Colonic mucosa (tissue), 4 donors: Measurements from ENCODE around the gene CFAP141. TPM values are rescaled to one million over a fixed set of nuclear protein-coding genes. Genes with fewer than 3 reads are reported as not detected.

Experiments used
- DNase-seq: peaks from one replicate; pipeline ENCODE4 v3.0.0-alpha.2; 2020
- H3K27ac ChIP-seq: fragments of 200-600 bp; one replicate; pipeline ENCODE4 v1.8.0; 2021
- H3K27me3 ChIP-seq: fragments of 200-600 bp; one replicate; pipeline ENCODE4 v1.8.0; 2021
- H3K36me3 ChIP-seq: fragments of 200-600 bp; one replicate; pipeline ENCODE4 v1.8.0; 2021
- H3K4me1 ChIP-seq: fragments of 200-600 bp; one replicate; pipeline ENCODE4 v1.8.0; 2021; ENCODE audit warnings: mild to moderate bottlenecking
- H3K4me3 ChIP-seq: fragments of 200-600 bp; one replicate; pipeline ENCODE4 v1.8.0; 2021
- H3K9ac ChIP-seq, 2 donors: one replicate each; pipeline ENCODE4 v1.7.0; 2013; ENCODE audit warnings: control low read depth in 2 of 2, low read depth in 2 of 2, low read length in 2 of 2
- H3K9me3 ChIP-seq: fragments of 200-600 bp; one replicate; pipeline ENCODE4 v1.8.0; 2021
- CTCF ChIP-seq: fragments of 200-600 bp; IDR thresholded peaks from one replicate; pipeline ENCODE4 v1.8.0; 2022; ENCODE audit warnings: antibody characterized with exemption, mild to moderate bottlenecking
- intact Hi-C: fragments of 100-400 bp; cut with DNase I; formaldehyde crosslinking; loops from one replicate; pipeline ENCODE4 v1.14.1; 2022
- microRNA-seq: library from miRNA; unstranded; fragments of <30 nt; microRNA quantifications from one replicate; pipeline ENCODE4, GENCODE V29; 2019
- total RNA-seq, 2 donors: library from RNA; stranded (reverse); fragmentation: NEBNext Ultra II Directional in 1 of 2; extraction: Animal tissue kit (Norgen Biotek cat#: 25700) in 1 of 2; gene quantifications; one replicate each; pipeline ENCODE4 v1.2.1, GENCODE V29; 2021
- donor health status: healthy.
- donor health status: DM: no; HTN: no; CAD: no.
- donor health status: DM: no; HTN: no; CAD: no.

The CFAP141 gene
- total RNA-seq, 2 donors from 2014 or later: not detected

GRCh38 chr1:154151311-154151710 is 54.8 kb downstream of the CFAP141 start:
- H3K4me1 ChIP-seq: no peaks in the 10 kb centered on the region
- TF ChIP-seq CTCF: no peak
- no peak for DNase-seq
- no peak overlapping the region for H3K27ac ChIP-seq
- intact Hi-C loops: no loop called here
- H3K36me3 ChIP-seq: no peaks in the 10 kb centered on the region
- H3K4me3 ChIP-seq: no peak overlapping the region
- no peaks in the 10 kb centered on the region for H3K27me3 ChIP-seq
- no peaks in the 10 kb centered on the region for H3K9me3 ChIP-seq
- H3K9ac ChIP-seq: no peak overlapping the region

Small RNA genes lying within 50 kb of the gene (microRNA-seq; reads per million reads assigned to microRNA genes)
- 7.2 reads per million, percentile 7 among the genes with 10 or more reads in this experiment for gene MIR190B

Other genes with a start within 250 kb of the CFAP141 start
- 10 to 100 TPM; 26.9 to 40.7 TPM for gene CRTC2, start 247.7 kb downstream of the CFAP141 start, total RNA-seq
- 10 to 100 TPM; 76.8 to 90.9 TPM for gene SLC39A1, start 242.8 kb downstream of the CFAP141 start, total RNA-seq
- gene CREB3L4, start 238.4 kb downstream of the CFAP141 start, total RNA-seq: 10 to 100 TPM; 19.0 to 37.1 TPM
- gene JTB, start 228.7 kb downstream of the CFAP141 start, total RNA-seq: 100 to 1,000 TPM; 133 to 245 TPM
- gene RAB13, start 220.0 kb downstream of the CFAP141 start, total RNA-seq: 10 to 100 TPM; 62.7 to 84.7 TPM
- 1,000 to 10,000 TPM; 1,048 to 1,210 TPM for gene RPS27, start 215.6 kb downstream of the CFAP141 start, total RNA-seq
- gene NUP210L, start 51.3 kb downstream of the CFAP141 start, total RNA-seq: under 1 TPM; 0.10 to 0.11 TPM
- 100 to 1,000 TPM; 502 to 757 TPM for gene TPM3, start 14.2 kb downstream of the CFAP141 start, total RNA-seq
- 100 to 1,000 TPM in 1 of 2 donors, 10 to 100 TPM in 1; 84.8 to 102 TPM for gene UBAP2L, start 14.6 kb upstream of the CFAP141 start, total RNA-seq
- 10 to 100 TPM; 53.4 to 83.6 TPM for gene HAX1, start 66.3 kb upstream of the CFAP141 start, total RNA-seq
- gene AQP10, start 114.8 kb upstream of the CFAP141 start, total RNA-seq: under 1 TPM in 1 of 2 donors, not detected in 1; 0.27 TPM
- gene ATP8B2, start 119.2 kb upstream of the CFAP141 start, total RNA-seq: 1 to 10 TPM; 4.2 to 6.6 TPM
- 10 to 100 TPM; 31.7 to 38.2 TPM for gene IL6R, start 199.0 kb upstream of the CFAP141 start, total RNA-seq